AG04449 (cell line): ENCODE measurements around the gene CD6.

Source experiments
- CTCF ChIA-PET: fragments of 350-600 bp; formaldehyde crosslinking; extraction: SDS; loops from one replicate; lab custom pipeline; 2021; ENCODE audit warnings: antibody characterized with exemption; lab: Yijun Ruan, JAX
- POLR2A ChIA-PET: fragments of 400-600, 350-600 bp; formaldehyde crosslinking; extraction: SDS; loops from one replicate; lab custom pipeline; 2020; ENCODE audit warnings: antibody characterized with exemption, inconsistent platforms; lab: Yijun Ruan, JAX
- DNase-seq: peaks from one replicate; pipeline ENCODE4 v3.0.0-alpha.2; 2010; ENCODE audit warnings: low read depth, low spot score
- H3K4me3 ChIP-seq: 2 replicates; pipeline ENCODE4 v1.5.1; 2011; ENCODE audit warnings: low read depth, mild to moderate bottlenecking, control low read depth, low read length
- CTCF ChIP-seq: IDR thresholded peaks from one replicate; pipeline ENCODE4 v1.5.1; 2011; ENCODE audit warnings: mild to moderate bottlenecking, moderate library complexity, low read length, control low read depth, inconsistent platforms; ENCODE audit not compliant: insufficient read depth; ENCODE audit errors: missing control alignments

CD6 gene

GRCh38 chr11:60978546-60979380, 7.3 kb downstream of the CD6 start:
- CTCF ChIA-PET, result interaction anchor here (0.8 to 2.1 kb wide), 2 partner anchors 9 to 36 kb away, joined by 3 to 10 read pairs; no protein-coding TSS in a partner anchor
- H3K4me3 ChIP-seq, result no peak overlapping the region
- DNase-seq, result no peak
- no peak for TF ChIP-seq CTCF
- POLR2A ChIA-PET, result no interaction called here

DNA sequence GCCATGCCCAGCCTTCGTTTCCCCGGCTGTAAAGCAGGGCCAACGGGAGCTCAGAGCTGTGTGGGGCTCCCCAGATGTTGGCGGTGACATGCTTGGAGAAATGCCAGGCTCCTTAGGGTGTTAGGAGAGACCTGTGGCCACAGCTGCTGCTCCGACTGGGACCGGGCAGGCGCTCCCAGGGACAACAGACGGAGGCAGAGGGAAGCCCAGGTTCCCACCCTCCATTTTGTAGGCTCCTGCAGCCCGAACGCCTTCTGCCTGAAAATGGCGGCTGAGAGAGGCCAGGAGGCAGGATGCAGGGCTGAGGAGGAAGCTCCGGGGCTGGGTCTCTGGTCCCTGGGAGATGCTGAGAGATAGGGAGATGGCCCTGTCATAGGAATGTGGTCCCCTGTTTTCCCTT, 10.0 kb downstream of the CD6 start:
- no peak for DNase-seq
- TF ChIP-seq CTCF, result no peak
- CTCF ChIA-PET, result interaction anchor here (1.7 kb wide), 1 partner anchor 11 kb away, joined by 6 read pairs; no protein-coding TSS in a partner anchor
- POLR2A ChIA-PET, result no interaction called here
- no peak overlapping the region for H3K4me3 ChIP-seq

DNA sequence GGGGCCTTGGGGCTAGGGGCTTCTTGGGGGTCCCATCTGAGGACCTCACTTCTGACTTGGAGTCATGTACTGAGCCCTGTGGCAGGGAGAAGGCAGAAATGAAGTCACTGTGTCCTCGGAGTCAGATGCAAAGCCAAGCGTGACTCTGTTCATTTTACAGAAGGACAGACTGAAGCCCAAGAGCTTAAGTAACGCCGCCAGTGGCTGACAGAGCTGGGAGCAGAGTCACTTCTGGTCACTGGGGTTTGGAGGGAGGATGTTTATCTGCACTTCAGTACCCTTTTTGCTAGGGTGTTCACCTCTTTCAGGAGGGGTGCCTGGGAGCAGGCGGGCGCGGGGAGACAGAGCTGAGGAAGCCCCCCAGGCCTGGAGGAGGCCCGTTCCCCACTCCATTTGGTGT, 10.7 kb downstream of the CD6 start:
- no peak for DNase-seq
- no peak overlapping the region for H3K4me3 ChIP-seq
- TF ChIP-seq CTCF, result no peak
- ChIA-PET CTCF (interaction anchor here (1.7 kb wide), 1 partner anchor 12 kb away, joined by 6 read pairs; no protein-coding TSS in a partner anchor), POLR2A (no interaction called here)

DNA sequence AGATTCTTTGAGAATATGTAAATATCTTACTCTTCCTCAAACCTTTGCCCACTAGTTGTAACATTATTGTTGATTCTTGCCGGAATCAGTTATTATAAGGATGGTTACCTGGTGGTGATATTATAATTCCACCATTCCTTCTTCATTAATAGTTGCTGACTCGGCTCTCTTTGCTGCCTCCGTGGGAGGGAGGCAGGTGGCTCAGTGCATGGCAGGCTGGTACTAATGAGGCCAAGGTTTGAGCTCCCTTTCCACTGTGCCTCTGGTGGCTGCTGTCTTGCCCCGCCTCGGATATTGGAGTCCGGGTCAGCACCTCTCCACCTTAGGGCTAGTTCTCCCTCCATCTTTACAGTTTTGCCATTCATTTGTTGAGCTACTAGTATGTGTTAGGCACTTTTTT, 12.7 kb downstream of the CD6 start:
- H3K4me3 ChIP-seq, result no peak overlapping the region
- ChIA-PET POLR2A (no interaction called here), CTCF (interaction anchor here (0.9 to 1.3 kb wide), 2 partner anchors 13 to 14 kb away, joined by 4 to 5 read pairs; partner anchors contain the start of gene CD6)
- DNase-seq, result no peak
- TF ChIP-seq CTCF, result no peak

DNA sequence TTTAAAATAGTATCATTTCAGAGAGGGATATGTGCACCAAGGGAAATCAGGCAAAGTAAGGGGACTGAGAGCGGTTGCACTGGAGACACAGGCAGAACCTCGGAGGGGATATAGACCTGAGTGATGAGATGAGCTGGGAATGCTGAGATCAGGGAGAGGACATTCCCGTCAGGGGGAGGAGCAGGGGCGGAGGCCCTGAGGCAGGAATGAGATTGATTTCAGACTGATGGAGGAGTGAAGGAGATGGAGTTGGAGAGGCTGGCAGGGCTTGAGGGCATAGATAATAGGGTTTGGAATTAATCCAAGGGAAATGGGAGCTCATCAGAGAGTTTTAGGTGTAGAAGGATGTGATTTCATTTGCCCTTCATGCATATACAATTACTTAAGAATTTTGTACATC, 13.2 kb downstream of the CD6 start:
- TF ChIP-seq CTCF, result no peak
- POLR2A ChIA-PET, result no interaction called here
- H3K4me3 ChIP-seq, result no peak overlapping the region
- CTCF ChIA-PET, result interaction anchor here (0.9 to 1.3 kb wide), 2 partner anchors 14 to 15 kb away, joined by 4 to 5 read pairs; partner anchors contain the start of gene CD6
- DNase-seq, result no peak

- CTCF ChIA-PET, result interaction anchor here (1.3 to 1.5 kb wide), 2 partner anchors 16 to 18 kb away, joined by 4 to 5 read pairs; no protein-coding TSS in a partner anchor
These were observed 14.0 kb downstream of the CD6 start for GRCh38 chr11:60985501-60985900.

More at GRCh38 chr11:60985501-60985900, 14.0 kb downstream of the CD6 start:
- no peak overlapping the region for H3K4me3 ChIP-seq
- DNase-seq, result no peak
- TF ChIP-seq CTCF, result no peak
- POLR2A ChIA-PET, result no interaction called here
